Colonic mucosa (tissue), 4 donors: ENCODE measurements around the gene ADCY2. TPM values are rescaled to one million over a fixed set of nuclear protein-coding genes. Genes with fewer than 3 reads are reported as not detected.

Experiments used
- DNase-seq: peaks from one replicate; pipeline ENCODE4 v3.0.0-alpha.2; 2020
- H3K27ac ChIP-seq: fragments of 200-600 bp; one replicate; pipeline ENCODE4 v1.8.0; 2021
- H3K27me3 ChIP-seq: fragments of 200-600 bp; one replicate; pipeline ENCODE4 v1.8.0; 2021
- H3K36me3 ChIP-seq: fragments of 200-600 bp; one replicate; pipeline ENCODE4 v1.8.0; 2021
- H3K4me1 ChIP-seq: fragments of 200-600 bp; one replicate; pipeline ENCODE4 v1.8.0; 2021; ENCODE audit warnings: mild to moderate bottlenecking
- H3K4me3 ChIP-seq: fragments of 200-600 bp; one replicate; pipeline ENCODE4 v1.8.0; 2021
- H3K9ac ChIP-seq, 2 donors: one replicate each; pipeline ENCODE4 v1.7.0; 2013; ENCODE audit warnings: control low read depth in 2 of 2, low read depth in 2 of 2, low read length in 2 of 2
- H3K9me3 ChIP-seq: fragments of 200-600 bp; one replicate; pipeline ENCODE4 v1.8.0; 2021
- CTCF ChIP-seq: fragments of 200-600 bp; IDR thresholded peaks from one replicate; pipeline ENCODE4 v1.8.0; 2022; ENCODE audit warnings: antibody characterized with exemption, mild to moderate bottlenecking
- intact Hi-C: fragments of 100-400 bp; cut with DNase I; formaldehyde crosslinking; loops from one replicate; pipeline ENCODE4 v1.14.1; 2022
- total RNA-seq, 2 donors: library from RNA; stranded (reverse); fragmentation: NEBNext Ultra II Directional in 1 of 2; extraction: Animal tissue kit (Norgen Biotek cat#: 25700) in 1 of 2; gene quantifications; one replicate each; pipeline ENCODE4 v1.2.1, GENCODE V29; 2021
- donor health status: healthy.
- donor health status: DM: no; HTN: no; CAD: no.
- donor health status: DM: no; HTN: no; CAD: no.

The ADCY2 gene
- total RNA-seq, 2 donors from 2014 or later, result 0.67 to 1.9 TPM

GRCh38 chr5:7364226-7364875 is 31.6 kb upstream of the ADCY2 start:
- H3K9me3 ChIP-seq, result no peaks in the 10 kb centered on the region
- intact Hi-C loops, result no loop called here

GRCh38 chr5:7367780-7368179 is 28.2 kb upstream of the ADCY2 start:
- intact Hi-C loops, result no loop called here
- no peak overlapping the region for H3K9ac ChIP-seq
- H3K27me3 ChIP-seq, result no peaks in the 10 kb centered on the region
- TF ChIP-seq CTCF, result no peak
- H3K4me3 ChIP-seq, result no peak overlapping the region
- DNase-seq, result no peak
- H3K36me3 ChIP-seq, result no peaks in the 10 kb centered on the region
- H3K4me1 ChIP-seq, result no peaks in the 10 kb centered on the region
- no peaks in the 10 kb centered on the region for H3K9me3 ChIP-seq
- no peak overlapping the region for H3K27ac ChIP-seq

More at GRCh38 chr5:7364226-7364875, 31.6 kb upstream of the ADCY2 start:
- no peaks in the 10 kb centered on the region for H3K4me1 ChIP-seq
- no peak for TF ChIP-seq CTCF
- no peaks in the 10 kb centered on the region for H3K36me3 ChIP-seq
- H3K27ac ChIP-seq, result no peak overlapping the region
- H3K9ac ChIP-seq, result no peak overlapping the region
- no peak overlapping the region for H3K4me3 ChIP-seq
- no peaks in the 10 kb centered on the region for H3K27me3 ChIP-seq
- DNase-seq, result no peak

- H3K9ac ChIP-seq, result no peak overlapping the region
- intact Hi-C loops, result no loop called here
- no peak overlapping the region for H3K27ac ChIP-seq
- H3K4me1 ChIP-seq, result no peaks in the 10 kb centered on the region
- no peak overlapping the region for H3K4me3 ChIP-seq
- no peaks in the 10 kb centered on the region for H3K36me3 ChIP-seq
- TF ChIP-seq CTCF, result no peak
- H3K9me3 ChIP-seq, result no peaks in the 10 kb centered on the region
- H3K27me3 ChIP-seq, result no peaks in the 10 kb centered on the region
- no peak for DNase-seq
These were observed 23.5 kb upstream of the ADCY2 start for GRCh38 chr5:7372399-7372798.

GRCh38 chr5:7374186-7374585 is 21.8 kb upstream of the ADCY2 start:
- Histone ChIP-seq H3K36me3 (no peaks in the 10 kb centered on the region), H3K27ac (no peak overlapping the region), H3K9ac (no peak overlapping the region), H3K9me3 (no peaks in the 10 kb centered on the region), H3K4me3 (no peak overlapping the region), H3K4me1 (no peaks in the 10 kb centered on the region), H3K27me3 (no peaks in the 10 kb centered on the region)
- no peak for TF ChIP-seq CTCF
- intact Hi-C loops, result no loop called here
- DNase-seq, result no peak

DNA sequence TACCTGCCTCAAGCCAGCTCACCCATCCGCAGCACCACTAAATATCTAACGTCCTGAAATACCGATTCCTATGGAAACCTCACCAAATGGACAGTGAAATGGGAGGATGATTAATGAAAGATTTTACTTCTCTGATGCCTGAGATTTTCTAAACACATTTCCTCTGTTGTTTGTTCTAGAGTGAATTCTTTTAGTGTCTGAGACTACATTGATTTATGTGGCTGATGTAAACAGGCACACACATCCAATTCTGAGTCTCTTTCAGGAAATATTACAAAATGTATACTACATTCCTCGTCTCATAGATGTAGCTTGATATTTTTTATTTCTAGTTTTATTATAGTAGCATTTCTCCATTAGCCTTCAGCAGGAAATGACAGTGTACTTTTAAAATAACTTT is 20.5 kb upstream of the ADCY2 start:
- no peak for DNase-seq
- no peak for TF ChIP-seq CTCF
- intact Hi-C loops, result no loop called here

More for the DNA sequence above, 20.5 kb upstream of the ADCY2 start:
- Histone ChIP-seq H3K36me3 (no peaks in the 10 kb centered on the region), H3K27ac (no peak overlapping the region), H3K9me3 (no peaks in the 10 kb centered on the region), H3K4me1 (no peaks in the 10 kb centered on the region), H3K4me3 (no peak overlapping the region), H3K27me3 (no peaks in the 10 kb centered on the region), H3K9ac (no peak overlapping the region)
